Thyroid gland (tissue), 4 donors: ENCODE measurements around the gene AGBL2. TPM values are rescaled to one million over a fixed set of nuclear protein-coding genes. Genes with fewer than 3 reads are reported as not detected.

Source experiments
- DNase-seq, 2 donors: peaks; one replicate each; pipeline ENCODE4 v3.0.0-alpha.2; 2019
- H3K27ac ChIP-seq, 3 donors: fragments of 200-600 bp; sonication (generic); 1 replicate in 2 of 3; 2 replicates in 1 of 3; pipeline ENCODE4 v1.5.1; 2016 to 2019; ENCODE audit warnings: mild to moderate bottlenecking in 1 of 3, moderate library complexity in 1 of 3
- H3K27me3 ChIP-seq: fragments of 200-600 bp; sonication (generic); one replicate; pipeline ENCODE4 v1.5.1; 2019
- H3K36me3 ChIP-seq, 2 donors: fragments of 200-600 bp; sonication (generic); one replicate each; pipeline ENCODE4 v1.5.1; 2016 to 2019
- H3K4me1 ChIP-seq, 2 donors: fragments of 200-600 bp; sonication (generic); one replicate each; pipeline ENCODE4 v1.5.1; 2017 to 2019
- H3K4me3 ChIP-seq, 3 donors: fragments of 200-600 bp; sonication (generic); replicated peaks in 1 of 3; 1 replicate in 2 of 3; 2 replicates in 1 of 3; pipeline ENCODE4 v1.5.1; 2016; ENCODE audit warnings: mild to moderate bottlenecking in 1 of 3
- H3K9me3 ChIP-seq: fragments of 200-600 bp; sonication (generic); one replicate; pipeline ENCODE4 v1.5.1; 2017
- POLR2A ChIP-seq, 2 donors: fragments of 450-650 bp; IDR thresholded peaks; one replicate each; pipeline ENCODE4 v1.6.1; 2017; ENCODE audit warnings: antibody characterized with exemption in 2 of 2, mild to moderate bottlenecking in 2 of 2, moderate library complexity in 1 of 2
- WGBS, 2 donors: methylation state at CpG; one replicate each; pipeline ENCODE4 v1.1.5; 2017; 5-methylcytosine and 5-hydroxymethylcytosine counted together
- intact Hi-C: fragments of 100-400 bp; cut with DNase I; formaldehyde crosslinking; loops from one replicate; pipeline ENCODE4 v1.15.1; 2023
- total RNA-seq, 4 donors: library from RNA; depleted of rRNA; stranded (reverse); fragments of >200 nt; gene quantifications; one replicate each; pipeline ENCODE4 v1.2.3, GENCODE V29; 2016
- TF ChIP-seq, protein P1 (sequence below), 6 experiments: fragments of 200-600 bp in 3 of 6; fragments of 450-650 bp in 3 of 6; sonication (generic) in 3 of 6; IDR thresholded peaks; one replicate each; pipeline ENCODE4 v1.5.1; 2016 to 2019; ENCODE audit warnings: antibody characterized with exemption in 6 of 6, mild to moderate bottlenecking in 2 of 6, inconsistent platforms in 1 of 6, moderate library complexity in 1 of 6

AGBL2 gene
- total RNA-seq, 4 donors from 2014 or later, result 0.59 to 1.1 (median 0.87) TPM

DNA sequence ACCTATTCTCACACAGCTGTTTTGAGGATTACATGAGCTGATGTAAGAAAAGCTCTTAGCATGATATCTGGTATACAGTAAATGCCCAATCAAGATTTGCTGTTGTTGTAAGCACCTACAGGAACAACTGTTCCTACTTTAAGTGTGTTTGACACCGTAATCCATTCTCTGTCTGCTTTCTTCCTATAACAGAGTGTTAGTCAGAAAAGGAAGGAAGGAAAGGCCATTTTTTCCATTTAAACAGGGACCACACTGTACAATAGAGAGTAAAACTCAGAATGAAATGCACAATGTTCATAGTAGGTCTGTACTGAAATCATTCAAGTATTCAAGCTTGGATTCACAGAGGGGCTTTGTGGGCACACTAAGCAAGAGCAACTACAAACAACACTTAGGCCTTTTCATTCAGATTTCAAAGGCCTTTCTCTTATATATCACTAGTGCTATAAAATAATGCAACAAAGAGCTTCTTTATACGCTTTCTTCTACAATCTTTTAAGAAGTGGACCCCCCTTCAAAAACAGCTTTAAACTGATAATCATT, 94.3 kb downstream of the AGBL2 start:
- Histone ChIP-seq H3K9me3 (no peaks in the 10 kb centered on the region), H3K4me1 (peaks cover 16 to 25% of the 10 kb centered on the region in 2 donors), H3K27ac (no peak overlapping the region), H3K4me3 (no peak overlapping the region), H3K36me3 (peaks cover 14 to 38% of the 10 kb centered on the region in 2 donors), H3K27me3 (no peaks in the 10 kb centered on the region)
- TF ChIP-seq POLR2A (IDR thresholded peaks at IDR 0.05), result no peak
- TF ChIP-seq, protein P1, sequence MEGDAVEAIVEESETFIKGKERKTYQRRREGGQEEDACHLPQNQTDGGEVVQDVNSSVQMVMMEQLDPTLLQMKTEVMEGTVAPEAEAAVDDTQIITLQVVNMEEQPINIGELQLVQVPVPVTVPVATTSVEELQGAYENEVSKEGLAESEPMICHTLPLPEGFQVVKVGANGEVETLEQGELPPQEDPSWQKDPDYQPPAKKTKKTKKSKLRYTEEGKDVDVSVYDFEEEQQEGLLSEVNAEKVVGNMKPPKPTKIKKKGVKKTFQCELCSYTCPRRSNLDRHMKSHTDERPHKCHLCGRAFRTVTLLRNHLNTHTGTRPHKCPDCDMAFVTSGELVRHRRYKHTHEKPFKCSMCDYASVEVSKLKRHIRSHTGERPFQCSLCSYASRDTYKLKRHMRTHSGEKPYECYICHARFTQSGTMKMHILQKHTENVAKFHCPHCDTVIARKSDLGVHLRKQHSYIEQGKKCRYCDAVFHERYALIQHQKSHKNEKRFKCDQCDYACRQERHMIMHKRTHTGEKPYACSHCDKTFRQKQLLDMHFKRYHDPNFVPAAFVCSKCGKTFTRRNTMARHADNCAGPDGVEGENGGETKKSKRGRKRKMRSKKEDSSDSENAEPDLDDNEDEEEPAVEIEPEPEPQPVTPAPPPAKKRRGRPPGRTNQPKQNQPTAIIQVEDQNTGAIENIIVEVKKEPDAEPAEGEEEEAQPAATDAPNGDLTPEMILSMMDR (IDR thresholded peaks at IDR 0.05), result no peak
- intact Hi-C loops, result no loop called here
- WGBS, 2 donors, result 87 to 91% methylated on average over 2 of the region's 2 CpGs
- DNase-seq, result no peak

DNA sequence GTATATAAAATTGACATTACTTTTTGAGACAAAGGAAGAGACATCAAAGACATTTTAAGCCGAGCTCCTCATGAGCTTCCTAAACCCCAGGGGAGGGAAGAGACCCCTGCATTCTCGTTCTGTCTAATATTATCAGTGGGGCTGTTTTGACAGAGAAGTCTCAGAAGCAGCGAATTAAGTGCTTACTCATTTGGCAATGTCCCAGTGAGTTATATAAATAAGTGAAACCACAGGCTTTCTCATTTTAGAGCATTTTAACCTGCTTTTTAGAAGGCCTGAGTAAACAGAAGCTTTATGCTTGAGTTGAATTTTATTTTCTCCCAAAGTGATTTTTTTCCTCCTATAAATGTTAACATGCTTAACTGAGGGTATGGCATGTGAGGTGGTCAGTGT, 97.8 kb downstream of the AGBL2 start:
- Histone ChIP-seq H3K4me3 (no peak overlapping the region), H3K27ac (peak overlapping the region; percentile 60 to 79 (median 62)), H3K27me3 (no peaks in the 10 kb centered on the region), H3K4me1 (peaks cover 16 to 25% of the 10 kb centered on the region in 2 donors), H3K36me3 (peaks cover 9 to 16% of the 10 kb centered on the region in 2 donors), H3K9me3 (no peaks in the 10 kb centered on the region)
- intact Hi-C loops, result no loop called here
- TF ChIP-seq, protein P1 (IDR thresholded peaks at IDR 0.05), result no peak
- TF ChIP-seq POLR2A (IDR thresholded peaks at IDR 0.05), result no peak
- WGBS, 2 donors, result 25 to 28% methylated on average over 3 of the region's 3 CpGs
- no peak for DNase-seq

DNA sequence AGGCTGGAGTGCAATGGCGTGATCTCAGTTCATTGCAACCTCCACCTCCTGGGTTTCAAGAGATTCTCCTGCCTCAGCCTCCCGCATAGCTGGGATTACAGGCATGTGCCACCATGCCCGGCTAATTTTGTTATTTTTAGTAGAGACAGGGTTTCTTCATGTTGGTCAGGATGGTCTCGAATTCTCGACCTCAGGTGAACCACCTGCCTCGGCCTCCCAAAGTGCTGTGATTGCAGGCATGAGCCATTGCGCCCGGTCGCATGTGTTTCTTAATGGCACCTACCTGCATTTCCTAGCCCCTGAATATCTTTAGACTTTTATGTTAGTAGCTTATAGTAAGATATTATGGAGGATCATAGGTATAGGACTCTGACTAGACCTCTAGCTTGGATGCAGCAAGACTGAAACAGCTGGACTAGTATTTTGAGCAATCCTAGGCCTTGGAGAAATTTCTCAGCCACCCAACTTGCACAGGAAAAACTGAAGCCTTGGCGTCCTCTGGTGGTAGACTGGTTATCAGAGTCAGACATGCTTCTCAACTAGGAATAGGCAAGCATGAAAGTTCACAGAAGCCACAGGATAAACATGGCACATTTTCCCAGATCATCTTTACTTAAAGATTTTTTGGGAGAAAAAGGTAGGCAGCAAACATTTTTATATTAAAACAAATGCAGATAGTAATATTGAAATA, 98.3 kb downstream of the AGBL2 start:
- WGBS, 2 donors, result 84 to 86% methylated on average over 10 of the region's 10 CpGs

DNA sequence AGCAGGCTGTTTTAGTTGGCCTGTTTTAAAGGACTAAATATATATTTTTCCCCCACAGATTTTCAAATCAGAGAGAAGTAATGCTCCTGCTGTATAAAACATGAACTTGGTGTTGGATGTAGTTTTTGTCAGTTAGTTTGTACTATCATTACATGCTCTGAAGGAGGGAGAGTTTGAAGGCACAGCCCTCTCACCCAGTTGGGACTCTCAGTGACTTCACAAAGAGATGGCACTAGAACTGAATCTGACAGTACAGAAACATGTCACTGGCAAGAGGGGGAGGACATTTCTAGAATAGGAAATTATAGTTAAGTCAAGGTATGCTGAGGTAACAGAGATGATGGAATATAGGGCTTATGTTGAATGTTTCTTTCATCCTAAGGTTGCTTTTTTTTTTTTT, 99.9 kb downstream of the AGBL2 start:
- intact Hi-C loops, result no loop called here
- Histone ChIP-seq H3K36me3 (peaks cover under 1 to 8% of the 10 kb centered on the region in 2 donors), H3K27me3 (no peaks in the 10 kb centered on the region), H3K4me3 (no peak overlapping the region), H3K27ac (no peak overlapping the region), H3K4me1 (peaks cover 16 to 25% of the 10 kb centered on the region in 2 donors), H3K9me3 (no peaks in the 10 kb centered on the region)
- DNase-seq, result no peak
- no peak for TF ChIP-seq POLR2A (IDR thresholded peaks at IDR 0.05)
- TF ChIP-seq, protein P1 (IDR thresholded peaks at IDR 0.05), result no peak

More for the DNA sequence above, 98.3 kb downstream of the AGBL2 start:
- peak; percentile 65 to 76 for DNase-seq
- Histone ChIP-seq H3K27me3 (no peaks in the 10 kb centered on the region), H3K4me3 (no peak overlapping the region), H3K36me3 (peaks cover 9 to 11% of the 10 kb centered on the region in 2 donors), H3K9me3 (no peaks in the 10 kb centered on the region), H3K4me1 (peaks cover 16 to 25% of the 10 kb centered on the region in 2 donors), H3K27ac (peak overlapping the region; percentile 60 to 79 (median 62))
- TF ChIP-seq, protein P1 (IDR thresholded peaks at IDR 0.05), result peak; percentile 51 to 90 (median 84)
- no peak for TF ChIP-seq POLR2A (IDR thresholded peaks at IDR 0.05)
- intact Hi-C loops, result no loop called here

DNA sequence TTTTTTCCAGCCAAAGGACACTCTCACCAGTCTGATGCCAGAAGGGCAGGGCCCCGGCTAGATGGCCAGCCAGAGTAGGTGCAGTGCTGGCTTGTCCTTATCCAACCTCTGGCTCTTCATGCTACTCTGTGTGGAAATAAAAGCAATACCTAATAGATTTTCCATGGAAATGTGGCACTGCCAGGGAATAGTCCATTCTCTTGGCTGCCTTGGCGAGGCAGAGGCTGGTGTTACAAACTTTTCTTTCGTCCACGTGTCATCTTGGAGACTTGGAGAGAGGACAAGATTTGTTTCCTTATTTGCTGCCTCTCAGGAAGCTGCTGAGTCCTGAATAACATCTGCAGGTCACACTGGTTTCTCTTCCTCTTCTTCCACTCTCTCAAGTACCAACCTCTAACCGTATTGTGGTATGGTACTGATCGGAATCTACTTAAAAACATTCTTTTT, 103.8 kb downstream of the AGBL2 start:
- no peaks in the 10 kb centered on the region for H3K9me3 ChIP-seq
- no peak overlapping the region for H3K27ac ChIP-seq
- WGBS, 2 donors, result 65 to 79% methylated on average over 5 to 6 of the region's 6 CpGs
- intact Hi-C loops, result no loop called here
- DNase-seq, result no peak
- TF ChIP-seq, protein P1 (IDR thresholded peaks at IDR 0.05), result no peak
- no peak for TF ChIP-seq POLR2A (IDR thresholded peaks at IDR 0.05)
- H3K4me1 ChIP-seq, result peaks cover 0 to 21% of the 10 kb centered on the region in 2 donors
- no peak overlapping the region for H3K4me3 ChIP-seq
- H3K36me3 ChIP-seq, result no peaks in the 10 kb centered on the region
- H3K27me3 ChIP-seq, result no peaks in the 10 kb centered on the region
